HG03520 (cell line): Measurements from ENCODE around the gene TEAD4.

Source experiments
- ATAC-seq: cut with Tn5 transposase; IDR thresholded peaks from one replicate; pipeline ENCODE4 v1.9.1; 2021; ENCODE audit warnings: mild to moderate bottlenecking, moderate library complexity; ENCODE audit not compliant: unreplicated experiment

TEAD4 gene

GRCh38 chr12:3030821-3031429, 71.7 kb downstream of the TEAD4 start:
- no peak for ATAC-seq

GRCh38 chr12:3032161-3032560, 73.0 kb downstream of the TEAD4 start:
- no peak for ATAC-seq

GRCh38 chr12:3032770-3033538, 73.8 kb downstream of the TEAD4 start:
- ATAC-seq: no peak

GRCh38 chr12:3033539-3033867, 74.3 kb downstream of the TEAD4 start:
- ATAC-seq: no peak

- no peak for ATAC-seq
Observed at GRCh38 chr12:3034067-3034750, 75.0 kb downstream of the TEAD4 start.

- ATAC-seq: no peak
Observed at GRCh38 chr12:3035171-3035570, 76.0 kb downstream of the TEAD4 start.

GRCh38 chr12:3035815-3036702, 76.9 kb downstream of the TEAD4 start:
- no peak for ATAC-seq

- ATAC-seq: no peak
Observed at GRCh38 chr12:3036901-3037600, 77.9 kb downstream of the TEAD4 start.

- no peak for ATAC-seq
Observed at GRCh38 chr12:3038166-3038565, 79.0 kb downstream of the TEAD4 start.

- no peak for ATAC-seq
Observed at GRCh38 chr12:3038926-3039510, 79.8 kb downstream of the TEAD4 start.

- no peak for ATAC-seq
Observed at GRCh38 chr12:3040026-3040656, 80.9 kb downstream of the TEAD4 start.

GRCh38 chr12:3040663-3041544, 81.7 kb downstream of the TEAD4 start:
- ATAC-seq: no peak

GRCh38 chr12:3041558-3042164, 82.5 kb downstream of the TEAD4 start:
- ATAC-seq: peak; percentile 51

- ATAC-seq: no peak
Observed at GRCh38 chr12:3042394-3042793, 83.2 kb downstream of the TEAD4 start.

- no peak for ATAC-seq
Observed at GRCh38 chr12:3042826-3043225, 83.6 kb downstream of the TEAD4 start.

GRCh38 chr12:3043406-3043805, 84.2 kb downstream of the TEAD4 start:
- no peak for ATAC-seq

GRCh38 chr12:3044141-3044630, 85.0 kb downstream of the TEAD4 start:
- no peak for ATAC-seq

GRCh38 chr12:3045494-3045893, 86.3 kb downstream of the TEAD4 start:
- ATAC-seq: no peak
